ENCODE measurements around the gene CARHSP1. TPM values are rescaled to one million over a fixed set of nuclear protein-coding genes. Genes with fewer than 3 reads are reported as not detected.

Gene CARHSP1
- polyA plus RNA-seq, 3 donors = 32.0 to 60.3 (median 52.0) TPM

GRCh38 chr16:8865145-8865882 lies 3.5 kb downstream of the CARHSP1 start:
- WGBS (ENCODE audit: insufficient coverage) = 100% methylated on average over 2 of the region's 14 CpGs
- Mint-ChIP-seq H3K36me3 (peaks cover 2 to 9% of the 10 kb centered on the region in 2 donors), H3K9me3 (peaks cover 0 to 1% (median 0%) of the 10 kb centered on the region in 7 donors), H3K4me3 (no peak overlapping the region), H3K4me1 (peaks cover 44% of the 10 kb centered on the region), H3K27ac (peak overlapping the region in 2 of 7 donors; percentile 3 to 33), H3K27me3 (ENCODE audit: low read depth in 3 of 3) (peaks cover 0 to 3% (median 2%) of the 10 kb centered on the region in 3 donors)
- Histone ChIP-seq H3K36me3 (replicated peaks in 1 of 2; ENCODE audit: control insufficient read depth in 1 of 2, insufficient read depth in 2 of 2, low read length in 2 of 2) (no peaks in the 10 kb centered on the region), H2AFZ (ENCODE audit: insufficient read depth, low read depth, low read length, poor library complexity, severe bottlenecking) (no peak overlapping the region), H3K4me3 (replicated peaks in 1 of 3; ENCODE audit: low read depth in 2 of 3, low read length in 3 of 3) (no peak overlapping the region), H3K4me1 (ENCODE audit: control insufficient read depth in 1 of 2, insufficient read depth in 2 of 2, low read length in 2 of 2) (peaks cover 26 to 41% of the 10 kb centered on the region in 2 donors), H3K27me3 (ENCODE audit: control insufficient read depth in 2 of 2, insufficient read depth in 2 of 2, low read length in 2 of 2) (no peaks in the 10 kb centered on the region), H3K9ac (ENCODE audit: insufficient read depth, low read length, poor library complexity, severe bottlenecking) (no peak overlapping the region), H4K20me1 (ENCODE audit: insufficient read depth, low read length) (peaks cover 80% of the 10 kb centered on the region), H3K79me2 (ENCODE audit: insufficient read depth, low read length) (peaks cover 74% of the 10 kb centered on the region), H3K4me2 (replicated peaks; ENCODE audit: extremely low read depth, low read length, poor library complexity, severe bottlenecking) (no peak overlapping the region), H3K9me3 (replicated peaks in 1 of 2; ENCODE audit: control insufficient read depth in 1 of 2, insufficient read depth in 1 of 2, low read length in 2 of 2) (no peaks in the 10 kb centered on the region), H3K27ac (ENCODE audit: low read depth in 1 of 2, low read length in 2 of 2) (no peak overlapping the region)
- DNase-seq = no peak
- intact Hi-C loops (cut with micrococcal nuclease) = loop anchor here (5.0 to 10.0 kb wide), 2 partner anchors 68 to 191 kb away; partner anchors contain the start of genes ABAT (in 1 of the 2), PMM2 (in 1 of the 2) and TMEM186 (in 1 of the 2)
- TF ChIP-seq CTCF (IDR thresholded peaks at IDR 0.05) = no peak

GRCh38 chr16:8864480-8865110 lies 4.2 kb downstream of the CARHSP1 start:
- DNase-seq = no peak
- Mint-ChIP-seq H3K9me3 (peaks cover 0 to 1% (median 0%) of the 10 kb centered on the region in 7 donors), H3K4me3 (no peak overlapping the region), H3K27ac (peak overlapping the region in 2 of 7 donors; percentile 3 to 33), H3K36me3 (peaks cover 4 to 14% of the 10 kb centered on the region in 2 donors), H3K4me1 (peaks cover 37% of the 10 kb centered on the region), H3K27me3 (ENCODE audit: low read depth in 3 of 3) (peaks cover 0 to 3% (median 2%) of the 10 kb centered on the region in 3 donors)
- TF ChIP-seq CTCF (IDR thresholded peaks at IDR 0.05) = no peak
- peaks cover 21 to 33% of the 10 kb centered on the region in 2 donors for H3K4me1 ChIP-seq (ENCODE audit: control insufficient read depth in 1 of 2, insufficient read depth in 2 of 2, low read length in 2 of 2)
- no peaks in the 10 kb centered on the region for H3K9me3 ChIP-seq (replicated peaks in 1 of 2; ENCODE audit: control insufficient read depth in 1 of 2, insufficient read depth in 1 of 2, low read length in 2 of 2)
- H3K9ac ChIP-seq (ENCODE audit: insufficient read depth, low read length, poor library complexity, severe bottlenecking) = no peak overlapping the region
- H3K4me3 ChIP-seq (replicated peaks in 1 of 3; ENCODE audit: low read depth in 2 of 3, low read length in 3 of 3) = no peak overlapping the region
- no peak overlapping the region for H3K4me2 ChIP-seq (replicated peaks; ENCODE audit: extremely low read depth, low read length, poor library complexity, severe bottlenecking)
- peaks cover 87% of the 10 kb centered on the region for H4K20me1 ChIP-seq (ENCODE audit: insufficient read depth, low read length)
- H3K36me3 ChIP-seq (replicated peaks in 1 of 2; ENCODE audit: control insufficient read depth in 1 of 2, insufficient read depth in 2 of 2, low read length in 2 of 2) = peaks cover 0 to 3% of the 10 kb centered on the region in 2 donors
- no peaks in the 10 kb centered on the region for H3K27me3 ChIP-seq (ENCODE audit: control insufficient read depth in 2 of 2, insufficient read depth in 2 of 2, low read length in 2 of 2)
- H3K79me2 ChIP-seq (ENCODE audit: insufficient read depth, low read length) = peaks cover 79% of the 10 kb centered on the region
- 71% methylated on average over 6 of the region's 13 CpGs for WGBS (ENCODE audit: insufficient coverage)
- H2AFZ ChIP-seq (ENCODE audit: insufficient read depth, low read depth, low read length, poor library complexity, severe bottlenecking) = no peak overlapping the region
- no peak overlapping the region for H3K27ac ChIP-seq (ENCODE audit: low read depth in 1 of 2, low read length in 2 of 2)
- intact Hi-C loops (cut with micrococcal nuclease) = loop anchor here (5.0 to 10.0 kb wide), 2 partner anchors 67 to 190 kb away; partner anchors contain the start of genes ABAT (in 1 of the 2), PMM2 (in 1 of the 2) and TMEM186 (in 1 of the 2)
